ENCODE results near the gene QSER1. TPM values are rescaled to one million over a fixed set of nuclear protein-coding genes. Genes with fewer than 3 reads are reported as not detected.

The QSER1 gene
- total and polyA plus RNA-seq, 9 of the 15 experiments (the other 6 are each of a cell fraction or from before 2014, with no cell fraction given): 5.8 to 33.6 (median 22.3) TPM

DNA sequence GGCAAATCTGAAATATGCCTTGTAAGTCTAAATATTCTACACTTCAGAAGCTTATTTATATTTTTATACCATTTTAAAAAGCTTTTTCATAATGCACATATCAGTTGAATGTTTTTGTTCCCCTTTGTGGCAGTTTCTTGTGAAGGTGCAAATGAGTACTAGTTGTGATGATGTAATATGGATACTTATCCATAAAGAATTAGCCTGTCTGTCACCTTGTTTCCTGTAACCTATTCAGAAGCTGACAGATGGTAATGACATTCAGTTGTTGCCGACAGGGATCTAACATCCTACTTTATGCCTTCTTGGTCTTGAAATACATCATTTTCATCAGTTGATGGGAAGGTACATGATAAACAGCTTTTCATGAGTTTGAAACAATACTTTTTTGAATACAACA is 2.9 kb downstream of the QSER1 start:
- Histone ChIP-seq H3K9me1 (ENCODE audit: control insufficient read depth, insufficient read depth, low read length) (no peaks in the 10 kb centered on the region), H3K27me3 (ENCODE audit: control insufficient read depth in 2 of 2, insufficient read depth in 2 of 2, low read length in 2 of 2) (no peaks in the 10 kb centered on the region), H3K4me1 (replicated peaks in 1 of 2; ENCODE audit: control insufficient read depth in 2 of 2, insufficient read depth in 2 of 2, low read length in 2 of 2) (peaks cover 9 to 20% of the 10 kb centered on the region in 2 experiments; a peak in 4 of 5 replicates), H3K79me2 (ENCODE audit: control insufficient read depth, insufficient read depth, low read length) (peaks cover 85% of the 10 kb centered on the region), H2AFZ (ENCODE audit: low read depth, low read length) (no peak overlapping the region), H3K36me3 (ENCODE audit: control insufficient read depth, insufficient read depth, low read length) (peaks cover 38% of the 10 kb centered on the region), H3K4me3 (no peak overlapping the region), H3K27ac (ENCODE audit: extremely low read depth, low read depth, low read length) (peak overlapping the region; percentile 96; the same call in 1 of the 3 replicates), H3K4me2 (ENCODE audit: insufficient read depth, low read length) (peak overlapping the region; percentile 26; the same call in 1 of the 2 replicates), H4K20me1 (replicated peaks; ENCODE audit: control insufficient read depth, insufficient read depth, low read length) (peaks cover 12% of the 10 kb centered on the region), H3K9ac (ENCODE audit: insufficient read depth in 1 of 2, low read depth in 2 of 2, low read length in 2 of 2) (peak overlapping the region in 1 of 2 experiments; percentile 93; a peak in 1 of 4 replicates), H3K9me3 (replicated peaks; ENCODE audit: control insufficient read depth, insufficient read depth, low read depth, low read length) (no peaks in the 10 kb centered on the region)
- no TSS peak for BruUV-seq (replicated peaks)
- TF ChIP-seq, protein P1, sequence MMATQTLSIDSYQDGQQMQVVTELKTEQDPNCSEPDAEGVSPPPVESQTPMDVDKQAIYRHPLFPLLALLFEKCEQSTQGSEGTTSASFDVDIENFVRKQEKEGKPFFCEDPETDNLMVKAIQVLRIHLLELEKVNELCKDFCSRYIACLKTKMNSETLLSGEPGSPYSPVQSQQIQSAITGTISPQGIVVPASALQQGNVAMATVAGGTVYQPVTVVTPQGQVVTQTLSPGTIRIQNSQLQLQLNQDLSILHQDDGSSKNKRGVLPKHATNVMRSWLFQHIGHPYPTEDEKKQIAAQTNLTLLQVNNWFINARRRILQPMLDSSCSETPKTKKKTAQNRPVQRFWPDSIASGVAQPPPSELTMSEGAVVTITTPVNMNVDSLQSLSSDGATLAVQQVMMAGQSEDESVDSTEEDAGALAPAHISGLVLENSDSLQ (IDR thresholded peaks at IDR 0.05): peak; percentile 67
- TF ChIP-seq CEBPB (tag; IDR thresholded peaks at IDR 0.05) (peak; percentile 39), MEIS2 (IDR thresholded peaks at IDR 0.05; ENCODE audit: partially characterized antibody) (peak; percentile 22), CEBPG (CRISPR knock-in tag; IDR thresholded peaks at IDR 0.05) (no peak), CEBPG (tag; conservative IDR thresholded peaks at IDR 0.05 in 1 of 2, IDR thresholded peaks at IDR 0.05 in 1 of 2) (peak in 1 of 2 experiments; percentile 61; a peak in 1 of 4 replicates), ATF3 (IDR thresholded peaks at IDR 0.05) (peak; percentile 84), ATF3 (CRISPR knock-in tag; conservative IDR thresholded peaks at IDR 0.05) (no peak), BCLAF1 (IDR thresholded peaks at IDR 0.05; ENCODE audit: borderline replicate concordance in 1 of 2, control insufficient read depth in 1 of 2, low read depth in 2 of 2, low read length in 1 of 2) (no peak)
- CTCF ChIA-PET (ENCODE audit: low intra/inter-chr PET ratio): no interaction called here
- in situ Hi-C loops (cut with MboI) (no loop called here), intact Hi-C loops (cut with micrococcal nuclease) (no loop called here)
- POLR2A ChIA-PET: interaction anchor here (0.7 to 1.6 kb wide), 5 partner anchors 10 to 797 kb away, joined by 3 to 5 read pairs (median 4); no protein-coding TSS in a partner anchor
- WGBS (ENCODE audit: insufficient coverage, low coverage, missing lambda C conversion rate): 69% methylated on average over 1 of the region's 1 CpG
- DNase-seq (ENCODE audit: extremely low read depth in 1 of 4, low spot score in 3 of 4) (no peak), FAIRE-seq (no peak), ATAC-seq (no peak)
